ENCODE measurements around the gene SPEN. TPM values are rescaled to one million over a fixed set of nuclear protein-coding genes. Genes with fewer than 3 reads are reported as not detected.
A peak's percentile ranks its signal among the peaks of the same experiment; 100 is the strongest.

Gene SPEN
- total RNA-seq, 4 donors from 2014 or later: 34.6 to 49.9 (median 44.7) TPM

GRCh38 chr1:15830258-15830657 is 17.2 kb upstream of the SPEN start:
- DNase-seq (ENCODE audit: extremely low spot score): no peak
- TF ChIP-seq, protein P1, sequence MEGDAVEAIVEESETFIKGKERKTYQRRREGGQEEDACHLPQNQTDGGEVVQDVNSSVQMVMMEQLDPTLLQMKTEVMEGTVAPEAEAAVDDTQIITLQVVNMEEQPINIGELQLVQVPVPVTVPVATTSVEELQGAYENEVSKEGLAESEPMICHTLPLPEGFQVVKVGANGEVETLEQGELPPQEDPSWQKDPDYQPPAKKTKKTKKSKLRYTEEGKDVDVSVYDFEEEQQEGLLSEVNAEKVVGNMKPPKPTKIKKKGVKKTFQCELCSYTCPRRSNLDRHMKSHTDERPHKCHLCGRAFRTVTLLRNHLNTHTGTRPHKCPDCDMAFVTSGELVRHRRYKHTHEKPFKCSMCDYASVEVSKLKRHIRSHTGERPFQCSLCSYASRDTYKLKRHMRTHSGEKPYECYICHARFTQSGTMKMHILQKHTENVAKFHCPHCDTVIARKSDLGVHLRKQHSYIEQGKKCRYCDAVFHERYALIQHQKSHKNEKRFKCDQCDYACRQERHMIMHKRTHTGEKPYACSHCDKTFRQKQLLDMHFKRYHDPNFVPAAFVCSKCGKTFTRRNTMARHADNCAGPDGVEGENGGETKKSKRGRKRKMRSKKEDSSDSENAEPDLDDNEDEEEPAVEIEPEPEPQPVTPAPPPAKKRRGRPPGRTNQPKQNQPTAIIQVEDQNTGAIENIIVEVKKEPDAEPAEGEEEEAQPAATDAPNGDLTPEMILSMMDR (IDR thresholded peaks at IDR 0.05): no peak
- no peak for TF ChIP-seq POLR2AphosphoS5 (IDR thresholded peaks at IDR 0.05)
- TF ChIP-seq POLR2A (IDR thresholded peaks at IDR 0.05; ENCODE audit: low read depth): no peak
- no peak for TF ChIP-seq EP300 (IDR thresholded peaks at IDR 0.05)
- 96% methylated on average over 1 of the region's 1 CpG for WGBS
- Histone ChIP-seq H3K4me1 (peaks cover 12 to 51% (median 42%) of the 10 kb centered on the region in 4 donors), H3K36me3 (no peaks in the 10 kb centered on the region), H3K27me3 (peaks cover 0 to 3% (median 0%) of the 10 kb centered on the region in 4 donors), H3K9me3 (no peaks in the 10 kb centered on the region), H3K4me3 (no peak overlapping the region), H3K27ac (replicated peaks in 1 of 4) (peak overlapping the region in 3 of 4 donors; percentile 42 to 64 (median 62))
- intact Hi-C loops (cut with DNase I): loop anchor here (5.0 kb wide), 1 partner anchor 122 kb away; no protein-coding TSS in a partner anchor

DNA sequence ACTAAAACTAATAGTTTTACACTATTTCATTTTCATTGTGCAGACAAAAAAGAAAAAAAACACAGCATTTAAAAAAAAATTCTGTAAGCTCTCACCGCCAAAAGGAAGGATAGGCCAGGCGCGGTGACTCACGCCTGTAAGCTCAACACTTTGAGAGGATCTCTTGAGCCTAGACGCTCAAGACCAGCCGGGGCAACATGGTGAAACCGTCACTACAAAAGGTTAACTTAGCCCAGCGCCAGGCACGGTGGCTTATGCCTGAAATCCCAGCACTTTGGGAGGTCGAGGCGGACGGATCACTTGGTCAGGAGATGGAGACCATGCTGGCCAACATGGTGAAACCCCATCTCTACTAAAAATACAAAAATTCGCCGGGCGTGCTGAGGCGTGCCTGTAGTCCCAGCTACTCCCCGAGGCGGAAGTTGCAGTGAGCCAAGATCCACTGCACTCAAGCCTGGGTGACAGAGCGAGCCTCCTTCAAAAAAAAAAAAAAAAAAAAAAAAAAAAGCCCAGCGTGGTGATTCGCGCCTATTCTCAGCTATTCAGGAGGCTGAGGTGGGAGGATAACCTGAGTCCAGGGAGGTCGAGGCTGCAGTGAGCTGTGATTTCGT is 14.3 kb upstream of the SPEN start:
- Histone ChIP-seq H3K27me3 (peaks cover 0 to 3% (median 0%) of the 10 kb centered on the region in 4 donors), H3K9me3 (no peaks in the 10 kb centered on the region), H3K36me3 (no peaks in the 10 kb centered on the region), H3K4me3 (peak overlapping the region; percentile 67 to 85 (median 76)), H3K4me1 (peaks cover 20 to 49% (median 44%) of the 10 kb centered on the region in 4 donors), H3K27ac (replicated peaks in 1 of 4) (peak overlapping the region; percentile 95 to 100 (median 100))
- TF ChIP-seq POLR2AphosphoS5 (IDR thresholded peaks at IDR 0.05) (peak in 1 of 2 donors; percentile 20), EP300 (IDR thresholded peaks at IDR 0.05) (no peak)
- intact Hi-C loops (cut with DNase I): loop anchor here (5.0 kb wide), 1 partner anchor 119 kb away; no protein-coding TSS in a partner anchor
- no peak for DNase-seq (ENCODE audit: extremely low spot score)
- WGBS: 67% methylated on average over 24 of the region's 24 CpGs

DNA sequence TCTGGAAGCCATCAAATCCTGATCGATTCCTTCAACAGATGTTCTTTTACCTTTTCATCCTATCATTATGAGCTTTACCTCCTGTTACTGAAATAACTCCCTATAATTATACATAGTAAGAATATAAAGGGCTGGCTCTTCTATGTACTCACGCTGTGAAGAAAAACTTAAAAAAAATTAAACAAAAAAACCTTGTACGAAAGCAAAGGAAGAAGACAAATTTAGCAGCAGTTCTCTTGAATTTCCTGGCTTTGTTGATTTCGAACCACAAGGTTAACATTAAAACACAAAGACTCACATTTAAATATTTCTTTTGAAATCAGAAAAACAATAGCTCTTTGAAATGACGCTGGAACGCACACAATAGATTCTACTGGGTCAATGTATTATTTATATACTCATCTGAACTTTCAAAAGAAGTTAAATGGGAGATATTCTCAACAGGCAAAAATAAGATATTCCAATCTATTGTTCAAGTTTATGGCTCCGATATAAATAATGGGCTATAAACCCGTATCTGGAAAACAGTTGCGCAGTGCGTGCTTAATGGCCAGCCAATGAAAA is 13.6 kb upstream of the SPEN start:
- H3K27me3 ChIP-seq: peaks cover 0 to 3% (median 0%) of the 10 kb centered on the region in 4 donors
- H3K9me3 ChIP-seq: no peaks in the 10 kb centered on the region
- TF ChIP-seq, protein P1 (IDR thresholded peaks at IDR 0.05): no peak
- no peak for TF ChIP-seq POLR2A (IDR thresholded peaks at IDR 0.05; ENCODE audit: low read depth)
- no peak for TF ChIP-seq EP300 (IDR thresholded peaks at IDR 0.05)
- no peak for TF ChIP-seq POLR2AphosphoS5 (IDR thresholded peaks at IDR 0.05)
- peaks cover 20 to 49% (median 44%) of the 10 kb centered on the region in 4 donors for H3K4me1 ChIP-seq
- peak overlapping the region; percentile 67 to 85 (median 76) for H3K4me3 ChIP-seq
- WGBS: 1% methylated on average over 10 of the region's 10 CpGs
- DNase-seq (ENCODE audit: extremely low spot score): no peak
- no peaks in the 10 kb centered on the region for H3K36me3 ChIP-seq
- peak overlapping the region; percentile 95 to 100 (median 100) for H3K27ac ChIP-seq (replicated peaks in 1 of 4)
- intact Hi-C loops (cut with DNase I): loop anchor here (2.0 to 5.0 kb wide), 2 partner anchors 15 to 118 kb away; no protein-coding TSS in a partner anchor

DNA sequence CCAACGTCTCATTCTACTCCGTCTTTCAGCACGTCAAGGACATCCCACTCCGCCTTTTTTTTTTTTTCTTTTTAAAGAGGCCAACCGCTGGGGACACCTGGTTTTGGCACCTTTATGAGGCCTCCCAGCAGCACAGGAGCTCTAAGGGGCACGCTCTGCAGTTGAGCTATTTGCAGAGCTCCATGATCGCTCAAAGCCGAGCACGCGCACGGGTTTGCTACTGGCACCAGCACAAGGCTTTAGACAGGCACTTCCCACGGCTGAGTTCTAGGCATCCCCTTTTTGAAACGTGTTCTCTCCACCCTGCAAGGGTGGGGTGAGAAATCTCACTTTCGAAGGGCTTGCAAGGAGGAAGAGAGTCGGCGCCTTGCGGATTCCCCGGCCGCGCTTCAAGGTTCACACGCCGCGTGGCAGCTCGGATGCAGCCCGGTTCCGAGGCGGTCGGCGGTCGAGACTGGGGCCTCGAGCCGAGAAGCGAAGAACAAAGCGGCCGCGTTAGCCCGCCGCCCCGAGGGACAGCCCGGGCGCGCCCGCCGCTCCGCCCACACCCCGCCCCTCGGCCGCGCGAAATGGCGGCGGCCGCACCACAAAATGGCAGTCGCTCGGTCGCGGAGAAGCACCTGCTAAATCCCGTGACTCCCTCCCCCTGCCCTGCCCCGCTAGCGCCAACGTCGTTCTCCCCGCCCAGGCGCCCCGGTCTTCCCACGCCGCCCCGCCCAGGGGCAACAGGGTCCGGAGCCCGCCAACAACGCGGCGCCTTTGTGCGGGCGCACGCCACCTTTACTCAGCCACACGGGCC is 12.9 kb upstream of the SPEN start:
- TF ChIP-seq POLR2AphosphoS5 (IDR thresholded peaks at IDR 0.05) (peak; percentile 59 to 85), POLR2A (IDR thresholded peaks at IDR 0.05; ENCODE audit: low read depth) (peak; percentile 75), EP300 (IDR thresholded peaks at IDR 0.05) (no peak)
- TF ChIP-seq, protein P1 (IDR thresholded peaks at IDR 0.05): no peak
- Histone ChIP-seq H3K27ac (replicated peaks in 1 of 4) (peak overlapping the region; percentile 95 to 100 (median 100)), H3K9me3 (no peaks in the 10 kb centered on the region), H3K4me1 (peaks cover 20 to 49% (median 44%) of the 10 kb centered on the region in 4 donors), H3K36me3 (no peaks in the 10 kb centered on the region), H3K4me3 (peak overlapping the region; percentile 67 to 85 (median 76)), H3K27me3 (peaks cover 0 to 3% (median 0%) of the 10 kb centered on the region in 4 donors)
- peak; percentile 94 for DNase-seq (ENCODE audit: extremely low spot score)
- under 1% methylated on average over 36 of the region's 77 CpGs for whole genome bisulfite sequencing
- intact Hi-C loops (cut with DNase I): loop anchor here (2.0 to 5.0 kb wide), 3 partner anchors 14 to 143 kb away; partner anchors contain the start of gene ZBTB17

Measured in esophagus muscularis mucosa (tissue), 4 donors.